Rectal smooth muscle tissue (tissue), 1 donor: ENCODE results near the gene GALK2.
"Not testable (repeated sequence)": the region's sequence is repeated elsewhere in the genome, so short reads cannot be mapped to it uniquely, and the experiment has no call there.

ENCODE experiments used
- H3K27ac ChIP-seq: one replicate; pipeline ENCODE4 v1.7.0; 2013; ENCODE audit warnings: low read depth, low read length, inconsistent platforms
- H3K27me3 ChIP-seq: one replicate; pipeline ENCODE4 v1.7.0; 2013; ENCODE audit warnings: low read length; ENCODE audit not compliant: control insufficient read depth, insufficient read depth
- H3K36me3 ChIP-seq: one replicate; pipeline ENCODE4 v1.7.0; 2013; ENCODE audit warnings: low read length; ENCODE audit not compliant: control insufficient read depth, insufficient read depth
- H3K4me1 ChIP-seq: one replicate; pipeline ENCODE4 v1.7.0; 2013; ENCODE audit warnings: low read length; ENCODE audit not compliant: control insufficient read depth, insufficient read depth
- H3K4me3 ChIP-seq: one replicate; pipeline ENCODE4 v1.7.0; 2013; ENCODE audit warnings: low read length
- H3K9ac ChIP-seq: one replicate; pipeline ENCODE4 v1.7.0; 2013; ENCODE audit warnings: low read length

GALK2 gene

GRCh38 chr15:49339656-49340055 lies 169.6 kb downstream of the GALK2 start:
- no peaks in the 10 kb centered on the region for H3K36me3 ChIP-seq
- no peak overlapping the region for H3K9ac ChIP-seq

GRCh38 chr15:49343546-49343945 lies 173.5 kb downstream of the GALK2 start:
- Histone ChIP-seq H3K9ac (no peak overlapping the region), H3K36me3 (no peaks in the 10 kb centered on the region), H3K27me3 (no peaks in the 10 kb centered on the region), H3K27ac (no peak overlapping the region), H3K4me3 (no peak overlapping the region), H3K4me1 (no peaks in the 10 kb centered on the region)

More at GRCh38 chr15:49339656-49340055, 169.6 kb downstream of the GALK2 start:
- Histone ChIP-seq H3K27me3 (no peaks in the 10 kb centered on the region), H3K4me3 (no peak overlapping the region), H3K27ac (no peak overlapping the region), H3K4me1 (no peaks in the 10 kb centered on the region)

GRCh38 chr15:49354439-49354838 lies 184.4 kb downstream of the GALK2 start:
- not testable (repeated sequence) for H3K36me3 ChIP-seq, H3K27ac ChIP-seq, H3K9ac ChIP-seq, H3K27me3 ChIP-seq, H3K4me1 ChIP-seq, H3K4me3 ChIP-seq

GRCh38 chr15:49361370-49361769 lies 191.3 kb downstream of the GALK2 start:
- H3K27ac ChIP-seq, result no peak overlapping the region
- H3K27me3 ChIP-seq, result no peaks in the 10 kb centered on the region
- H3K36me3 ChIP-seq, result no peaks in the 10 kb centered on the region
- H3K4me3 ChIP-seq, result no peak overlapping the region
- no peaks in the 10 kb centered on the region for H3K4me1 ChIP-seq
- H3K9ac ChIP-seq, result no peak overlapping the region

- Histone ChIP-seq H3K4me3 (no peak overlapping the region), H3K9ac (no peak overlapping the region), H3K27me3 (no peaks in the 10 kb centered on the region), H3K27ac (no peak overlapping the region), H3K4me1 (no peaks in the 10 kb centered on the region), H3K36me3 (no peaks in the 10 kb centered on the region)
These were observed 196.4 kb downstream of the GALK2 start for GRCh38 chr15:49366496-49366895.

GRCh38 chr15:49370782-49371181 lies 200.7 kb downstream of the GALK2 start:
- Histone ChIP-seq H3K9ac (no peak overlapping the region), H3K4me1 (no peaks in the 10 kb centered on the region), H3K36me3 (no peaks in the 10 kb centered on the region), H3K27ac (no peak overlapping the region), H3K27me3 (no peaks in the 10 kb centered on the region), H3K4me3 (no peak overlapping the region)

- Histone ChIP-seq H3K27ac (no peak overlapping the region), H3K27me3 (no peaks in the 10 kb centered on the region), H3K9ac (no peak overlapping the region), H3K36me3 (no peaks in the 10 kb centered on the region), H3K4me1 (no peaks in the 10 kb centered on the region), H3K4me3 (no peak overlapping the region)
These were observed 202.3 kb downstream of the GALK2 start for GRCh38 chr15:49372366-49372765.

- H3K27me3 ChIP-seq, result no peaks in the 10 kb centered on the region
- no peaks in the 10 kb centered on the region for H3K4me1 ChIP-seq
- no peak overlapping the region for H3K9ac ChIP-seq
- no peak overlapping the region for H3K4me3 ChIP-seq
- no peak overlapping the region for H3K27ac ChIP-seq
- H3K36me3 ChIP-seq, result no peaks in the 10 kb centered on the region
These were observed 209.9 kb downstream of the GALK2 start for GRCh38 chr15:49379996-49380395.

- H3K4me1 ChIP-seq, result no peaks in the 10 kb centered on the region
- H3K4me3 ChIP-seq, result no peak overlapping the region
- H3K27ac ChIP-seq, result no peak overlapping the region
- no peaks in the 10 kb centered on the region for H3K36me3 ChIP-seq
- no peaks in the 10 kb centered on the region for H3K27me3 ChIP-seq
- H3K9ac ChIP-seq, result no peak overlapping the region
These were observed 210.9 kb downstream of the GALK2 start for GRCh38 chr15:49380912-49381311.
